H1 (cell line): ENCODE measurements around the gene MLYCD. TPM values are rescaled to one million over a fixed set of nuclear protein-coding genes. Genes with fewer than 3 reads are reported as not detected.

Experiments used
- CHD7 ChIP-seq: fragments of 300-600 bp; sonication (generic); IDR thresholded peaks from 2 replicates; pipeline ENCODE4 v1.7.1; 2012; ENCODE audit warnings: low read length, moderate library complexity, mild to moderate bottlenecking, inconsistent platforms; ENCODE audit not compliant: insufficient replicate concordance
- MAX ChIP-seq: IDR thresholded peaks from 2 replicates; pipeline ENCODE4 v1.6.1; 2012; ENCODE audit warnings: inconsistent platforms
- polyA plus RNA-seq, 7 experiments: library from polyadenylated mRNA; depleted of rRNA in 3 of 7; stranded (reverse) in 5 of 7; unstranded in 2 of 7; fragments of >200 nt in 5 of 7; fragments of 200-250 nt in 2 of 7; gene quantifications; 1 replicate in 5 of 7; 2 replicates in 1 of 7; 4 replicates in 1 of 7; pipeline versions ENCODE4 v1.2.1 to v1.2.3, GENCODE V29; 2011 to 2013; ENCODE audit warnings: missing spikeins in 2 of 7, mixed read lengths in 2 of 7
- total RNA-seq: library from RNA; stranded (reverse); fragmentation: NEBNext Ultra II Directional; extraction: Animal tissue kit (Norgen Biotek cat#: 25700); gene quantifications from 2 replicates; pipeline ENCODE4 v1.2.1, GENCODE V29; 2021

Gene MLYCD
- total and polyA plus RNA-seq, 2 of the 8 experiments (the other 6 are each of a cell fraction or from before 2014, with no cell fraction given), result 3.7 to 7.0 TPM

GRCh38 chr16:83966153-83966696 is 67.3 kb downstream of the MLYCD start (continued):
- no peak for TF ChIP-seq CHD7
- peak; percentile 30; the same call in 1 of the 2 replicates for TF ChIP-seq MAX
